GM23338 (cell line): Measurements from ENCODE around the gene CACNA2D3.

Experiments used
- CTCF ChIP-seq, 2 experiments: fragments of 200-600 bp in 1 of 2; sonication (generic) in 1 of 2; conservative IDR thresholded peaks; 2 replicates each; pipeline versions ENCODE4 v1.5.1 to v1.6.1; 2016 to 2017; ENCODE audit warnings: antibody characterized with exemption in 2 of 2, low read depth in 2 of 2, mild to moderate bottlenecking in 2 of 2, moderate library complexity in 1 of 2
- EZH2 ChIP-seq: fragments of 200-600 bp; sonication (generic); IDR thresholded peaks from one replicate; pipeline ENCODE4 v1.8.0; 2017; ENCODE audit warnings: antibody characterized with exemption, mild to moderate bottlenecking, low read depth; ENCODE audit not compliant: unreplicated experiment

- no peak for TF ChIP-seq CTCF (conservative IDR thresholded peaks at IDR 0.05; ENCODE audit: low read depth in 2 of 2)
- TF ChIP-seq EZH2: no peak
These were observed 939.3 kb downstream of the CACNA2D3 start for GRCh38 chr3:55061720-55062034.
